Smooth muscle cell (in vitro differentiated cells): ENCODE results near the gene DGCR2. TPM values are rescaled to one million over a fixed set of nuclear protein-coding genes. Genes with fewer than 3 reads are reported as not detected.

Source experiments
- DNase-seq: peaks from one replicate; lab custom pipeline; 2025; ENCODE audit not compliant: unreplicated experiment; lab: John Stamatoyannopoulos, UW
- H2AFZ ChIP-seq: fragments of 200-600 bp; sonication (generic); 2 replicates; pipeline ENCODE4 v1.6.0; 2016; ENCODE audit warnings: antibody characterized with exemption, low read depth, mild to moderate bottlenecking
- H3F3A ChIP-seq: fragments of 200-600 bp; sonication (generic); 2 replicates; pipeline ENCODE4 v1.6.0; 2017; ENCODE audit warnings: antibody characterized with exemption, low read depth
- H3K27ac ChIP-seq: fragments of 200-600 bp; sonication (generic); 2 replicates; pipeline ENCODE4 v1.5.1; 2016; ENCODE audit warnings: low read depth, mild to moderate bottlenecking
- H3K27me3 ChIP-seq: fragments of 200-600 bp; sonication (generic); 2 replicates; pipeline ENCODE4 v1.6.1; 2016; ENCODE audit warnings: low read depth, mild to moderate bottlenecking
- H3K36me3 ChIP-seq: fragments of 200-600 bp; sonication (generic); 2 replicates; pipeline ENCODE4 v1.5.1; 2016; ENCODE audit warnings: low read depth
- H3K4me1 ChIP-seq: fragments of 200-600 bp; sonication (generic); 2 replicates; pipeline ENCODE4 v1.5.1; 2016; ENCODE audit warnings: low read depth
- H3K4me2 ChIP-seq: fragments of 200-600 bp; sonication (generic); 2 replicates; pipeline ENCODE4 v1.6.0; 2016; ENCODE audit warnings: mild to moderate bottlenecking
- H3K4me3 ChIP-seq: fragments of 200-600 bp; sonication (generic); 2 replicates; pipeline ENCODE4 v1.5.1; 2016; ENCODE audit warnings: mild to moderate bottlenecking
- H3K79me2 ChIP-seq: fragments of 200-600 bp; sonication (generic); 2 replicates; pipeline ENCODE4 v1.6.0; 2016; ENCODE audit warnings: low read depth, mild to moderate bottlenecking
- H3K9ac ChIP-seq: fragments of 200-600 bp; sonication (generic); 2 replicates; pipeline ENCODE4 v1.6.0; 2016; ENCODE audit warnings: low read depth
- H3K9me3 ChIP-seq: fragments of 200-600 bp; sonication (generic); replicated peaks from 2 replicates; pipeline ENCODE4 v1.5.1; 2016; ENCODE audit warnings: low read depth
- H4K20me1 ChIP-seq: fragments of 200-600 bp; sonication (generic); 2 replicates; pipeline ENCODE4 v1.6.0; 2016; ENCODE audit warnings: low read depth
- CTCF ChIP-seq: fragments of 200-600 bp; sonication (generic); IDR thresholded peaks from 2 replicates; pipeline ENCODE4 v1.5.1; 2017; ENCODE audit warnings: borderline replicate concordance, mild to moderate bottlenecking, antibody characterized with exemption; ENCODE audit not compliant: insufficient read depth, poor library complexity, severe bottlenecking
- WGBS: methylation state at CpG from one replicate; pipeline ENCODE4 v1.1.7; 2016; ENCODE audit warnings: low lambda C conversion rate; 5-methylcytosine and 5-hydroxymethylcytosine counted together
- polyA plus RNA-seq: library from polyadenylated mRNA; unstranded; fragments of >200 nt; fragmentation: Nextera tagmentation; extraction: Ambion mirVana; gene quantifications from 2 replicates; pipeline ENCODE4 v1.2.1, GENCODE V29; 2016
- total RNA-seq: library from RNA; depleted of rRNA; stranded (reverse); fragments of >200 nt; gene quantifications from 2 replicates; pipeline ENCODE4 v1.2.3, GENCODE V29; 2014

Gene DGCR2
- total and polyA plus RNA-seq, 2 experiments from 2014 or later, result 46.7 to 53.2 TPM

DNA sequence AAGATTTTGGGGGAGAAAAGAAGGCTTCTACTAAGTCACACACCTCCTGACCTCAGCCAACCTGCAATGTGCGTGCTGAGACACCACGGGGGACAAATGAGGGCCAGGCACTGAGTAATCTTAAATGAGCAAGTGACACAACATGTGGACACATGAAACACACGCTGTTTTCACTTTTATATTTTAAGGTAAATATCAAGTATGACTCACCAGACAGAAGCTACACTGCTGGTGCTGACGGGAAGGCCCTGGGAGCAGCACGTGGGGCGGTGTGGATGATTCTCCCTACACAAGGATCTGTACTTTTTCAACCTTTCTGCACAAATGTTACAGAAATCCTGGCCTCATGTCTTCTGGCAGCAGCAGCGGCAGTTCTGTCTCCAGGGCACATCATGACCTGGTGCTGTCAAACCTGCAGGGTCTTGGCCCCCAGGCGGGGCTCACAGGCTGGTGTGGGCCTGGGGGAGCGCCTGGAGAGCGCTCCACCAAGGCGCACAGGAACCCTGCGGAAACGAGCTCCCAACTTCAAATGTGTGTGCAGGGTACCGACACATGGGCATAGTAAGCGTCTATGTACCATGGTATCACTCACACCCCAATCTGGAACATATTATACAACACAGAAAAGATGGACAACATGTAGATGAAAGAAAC lies 61.7 kb downstream of the DGCR2 start:
- Histone ChIP-seq H3K36me3 (no peaks in the 10 kb centered on the region), H3K9ac (no peak overlapping the region), H4K20me1 (peaks cover 57% of the 10 kb centered on the region), H3K4me1 (no peaks in the 10 kb centered on the region), H3K27me3 (no peaks in the 10 kb centered on the region), H3K9me3 (no peaks in the 10 kb centered on the region), H3K27ac (no peak overlapping the region), H3K4me2 (no peak overlapping the region), H3K79me2 (no peaks in the 10 kb centered on the region), H3F3A (no peaks in the 10 kb centered on the region), H3K4me3 (no peak overlapping the region), H2AFZ (no peak overlapping the region)
- 68% methylated on average over 15 of the region's 15 CpGs for WGBS
- DNase-seq, result no peak
- TF ChIP-seq CTCF, result no peak

GRCh38 chr22:19059481-19060278 lies 62.5 kb downstream of the DGCR2 start:
- no peaks in the 10 kb centered on the region for H3F3A ChIP-seq
- H3K4me1 ChIP-seq, result no peaks in the 10 kb centered on the region
- H3K9me3 ChIP-seq, result no peaks in the 10 kb centered on the region
- no peak overlapping the region for H3K9ac ChIP-seq
- peaks cover 56% of the 10 kb centered on the region for H4K20me1 ChIP-seq
- no peaks in the 10 kb centered on the region for H3K36me3 ChIP-seq
- 96% methylated on average over 19 of the region's 20 CpGs for WGBS
- no peak overlapping the region for H3K4me3 ChIP-seq
- H3K27me3 ChIP-seq, result no peaks in the 10 kb centered on the region
- no peak for DNase-seq
- no peak overlapping the region for H3K27ac ChIP-seq
- H3K4me2 ChIP-seq, result no peak overlapping the region
- no peak for TF ChIP-seq CTCF
- no peaks in the 10 kb centered on the region for H3K79me2 ChIP-seq
- no peak overlapping the region for H2AFZ ChIP-seq

GRCh38 chr22:19058713-19059451 lies 63.3 kb downstream of the DGCR2 start:
- peaks cover 61% of the 10 kb centered on the region for H4K20me1 ChIP-seq
- no peak for TF ChIP-seq CTCF

More at GRCh38 chr22:19058713-19059451, 63.3 kb downstream of the DGCR2 start:
- no peak for DNase-seq
- Histone ChIP-seq H3K4me1 (no peaks in the 10 kb centered on the region), H3K27me3 (no peaks in the 10 kb centered on the region), H3K4me3 (no peak overlapping the region), H3K79me2 (no peaks in the 10 kb centered on the region), H3K9ac (no peak overlapping the region), H3K4me2 (no peak overlapping the region), H2AFZ (no peak overlapping the region), H3K36me3 (no peaks in the 10 kb centered on the region), H3F3A (no peaks in the 10 kb centered on the region), H3K27ac (no peak overlapping the region), H3K9me3 (no peaks in the 10 kb centered on the region)
- WGBS, result 96% methylated on average over 15 of the region's 16 CpGs
